KMS-11 (cell line): ENCODE results near the gene RPP21.

Source experiments
- H2AFZ ChIP-seq: fragments of 200-600 bp; sonication (generic); 2 replicates; pipeline ENCODE4 v1.6.1; 2016; ENCODE audit warnings: antibody characterized with exemption, mixed run types, low read depth
- H3K27ac ChIP-seq: fragments of 200-600 bp; sonication (generic); 2 replicates; pipeline ENCODE4 v1.6.1; 2016; ENCODE audit warnings: mild to moderate bottlenecking, mixed run types
- H3K27me3 ChIP-seq: fragments of 200-600 bp; sonication (generic); 2 replicates; pipeline ENCODE4 v1.6.1; 2017; ENCODE audit warnings: mild to moderate bottlenecking, low read depth, mixed run types, moderate library complexity; ENCODE audit not compliant: insufficient read depth
- H3K36me3 ChIP-seq: fragments of 200-600 bp; sonication (generic); 2 replicates; pipeline ENCODE4 v1.6.1; 2017; ENCODE audit warnings: mild to moderate bottlenecking, mixed run types; ENCODE audit not compliant: insufficient read depth
- H3K4me1 ChIP-seq: fragments of 200-600 bp; sonication (generic); 2 replicates; pipeline ENCODE4 v1.6.1; 2016; ENCODE audit warnings: mild to moderate bottlenecking, low read depth, mixed run types; ENCODE audit not compliant: poor library complexity, severe bottlenecking
- H3K4me2 ChIP-seq: fragments of 200-600 bp; sonication (generic); 2 replicates; pipeline ENCODE4 v1.7.0; 2016; ENCODE audit warnings: mild to moderate bottlenecking, mixed run types
- H3K4me3 ChIP-seq: fragments of 200-600 bp; sonication (generic); IDR thresholded peaks from 2 replicates; pipeline ENCODE4 v1.6.1; 2017; ENCODE audit warnings: low read depth, low read length, mixed read lengths; ENCODE audit not compliant: insufficient read depth
- H3K79me2 ChIP-seq: fragments of 200-600 bp; sonication (generic); 2 replicates; pipeline ENCODE4 v1.6.1; 2016; ENCODE audit warnings: low read depth, mixed run types; ENCODE audit not compliant: insufficient read depth
- H3K9ac ChIP-seq: fragments of 200-600 bp; sonication (generic); 2 replicates; pipeline ENCODE4 v1.6.1; 2016; ENCODE audit warnings: mild to moderate bottlenecking, mixed run types
- H4K20me1 ChIP-seq: fragments of 200-600 bp; sonication (generic); 2 replicates; pipeline ENCODE4 v1.6.1; 2016; ENCODE audit warnings: mild to moderate bottlenecking, mixed run types; ENCODE audit not compliant: insufficient read depth
- TF ChIP-seq, protein P1 (sequence below): fragments of 200-600 bp; sonication (generic); conservative IDR thresholded peaks from 2 replicates; pipeline ENCODE4 v1.6.1; 2017; ENCODE audit warnings: low read depth, mild to moderate bottlenecking, antibody characterized with exemption, low read length, moderate library complexity, mixed read lengths

The RPP21 gene

DNA sequence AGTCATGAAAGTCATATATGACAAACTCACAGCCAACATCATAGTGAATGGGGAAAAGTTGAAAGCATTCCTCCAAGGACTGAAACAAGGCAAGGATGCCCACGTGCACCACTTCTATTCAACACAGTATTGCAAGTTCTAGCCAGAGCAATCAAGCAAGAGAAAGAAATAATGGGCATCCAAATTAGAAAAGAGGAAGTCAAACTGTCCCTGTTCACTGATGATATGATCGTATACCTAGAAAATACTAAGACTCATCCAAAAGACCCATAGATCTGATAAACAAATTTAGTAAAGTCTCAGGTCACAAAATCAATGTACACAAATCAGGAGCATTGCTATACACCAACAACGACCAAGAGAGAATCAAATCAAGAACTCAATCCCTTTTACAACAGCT lies 41.2 kb downstream of the RPP21 start:
- Histone ChIP-seq H3K27ac (no peak overlapping the region), H3K36me3 (no peaks in the 10 kb centered on the region), H3K4me1 (no peaks in the 10 kb centered on the region), H2AFZ (no peak overlapping the region), H3K9ac (no peak overlapping the region), H3K27me3 (no peaks in the 10 kb centered on the region), H3K79me2 (no peaks in the 10 kb centered on the region), H3K4me2 (no peak overlapping the region), H4K20me1 (no peaks in the 10 kb centered on the region), H3K4me3 (no peak overlapping the region)
- TF ChIP-seq, protein P1, sequence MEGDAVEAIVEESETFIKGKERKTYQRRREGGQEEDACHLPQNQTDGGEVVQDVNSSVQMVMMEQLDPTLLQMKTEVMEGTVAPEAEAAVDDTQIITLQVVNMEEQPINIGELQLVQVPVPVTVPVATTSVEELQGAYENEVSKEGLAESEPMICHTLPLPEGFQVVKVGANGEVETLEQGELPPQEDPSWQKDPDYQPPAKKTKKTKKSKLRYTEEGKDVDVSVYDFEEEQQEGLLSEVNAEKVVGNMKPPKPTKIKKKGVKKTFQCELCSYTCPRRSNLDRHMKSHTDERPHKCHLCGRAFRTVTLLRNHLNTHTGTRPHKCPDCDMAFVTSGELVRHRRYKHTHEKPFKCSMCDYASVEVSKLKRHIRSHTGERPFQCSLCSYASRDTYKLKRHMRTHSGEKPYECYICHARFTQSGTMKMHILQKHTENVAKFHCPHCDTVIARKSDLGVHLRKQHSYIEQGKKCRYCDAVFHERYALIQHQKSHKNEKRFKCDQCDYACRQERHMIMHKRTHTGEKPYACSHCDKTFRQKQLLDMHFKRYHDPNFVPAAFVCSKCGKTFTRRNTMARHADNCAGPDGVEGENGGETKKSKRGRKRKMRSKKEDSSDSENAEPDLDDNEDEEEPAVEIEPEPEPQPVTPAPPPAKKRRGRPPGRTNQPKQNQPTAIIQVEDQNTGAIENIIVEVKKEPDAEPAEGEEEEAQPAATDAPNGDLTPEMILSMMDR: no peak

DNA sequence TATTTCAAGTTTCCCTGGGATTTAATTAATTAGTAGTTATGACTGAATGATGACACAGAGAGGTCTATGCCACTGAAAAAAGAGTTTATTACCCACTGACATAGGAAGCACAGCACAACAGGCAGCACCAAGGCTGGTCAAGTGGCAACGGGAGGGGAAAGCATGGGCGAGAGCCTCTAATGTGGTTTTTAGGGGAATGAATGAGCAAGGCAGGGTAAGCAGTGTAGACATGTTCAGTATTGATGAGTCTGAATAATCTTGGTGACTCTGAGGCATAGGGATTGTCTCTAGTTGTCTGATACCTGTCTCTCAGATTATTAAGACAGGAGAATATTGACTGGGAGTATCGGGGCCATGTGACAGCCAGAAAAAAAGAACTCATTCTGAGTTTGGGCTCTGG lies 46.3 kb downstream of the RPP21 start:
- Histone ChIP-seq H3K4me1 (no peaks in the 10 kb centered on the region), H3K27ac (no peak overlapping the region), H3K79me2 (no peaks in the 10 kb centered on the region), H3K36me3 (no peaks in the 10 kb centered on the region), H4K20me1 (no peaks in the 10 kb centered on the region), H3K9ac (no peak overlapping the region), H3K4me2 (no peak overlapping the region), H2AFZ (no peak overlapping the region), H3K27me3 (no peaks in the 10 kb centered on the region), H3K4me3 (no peak overlapping the region)
- TF ChIP-seq, protein P1: no peak

DNA sequence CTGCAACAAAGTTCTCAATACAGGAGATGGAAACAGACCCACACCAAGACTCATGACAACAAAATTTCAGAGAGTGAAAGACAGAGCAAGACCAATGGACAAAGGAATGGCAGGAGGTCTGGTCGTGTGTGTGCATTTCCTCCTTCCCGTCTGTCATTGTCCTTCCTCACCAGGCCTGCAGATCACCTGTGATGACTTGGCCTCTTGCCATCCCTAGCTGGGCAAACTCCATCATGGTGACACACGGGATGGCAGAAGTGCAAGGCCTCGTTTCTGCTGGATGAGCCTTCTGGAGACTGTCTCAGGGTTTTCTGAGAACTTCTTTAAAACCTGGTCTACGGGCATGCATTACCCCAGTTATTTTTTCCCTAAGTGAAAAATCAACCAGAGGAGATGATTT lies 49.2 kb downstream of the RPP21 start:
- Histone ChIP-seq H3K27me3 (no peaks in the 10 kb centered on the region), H3K4me2 (no peak overlapping the region), H3K27ac (no peak overlapping the region), H3K4me3 (no peak overlapping the region), H3K36me3 (no peaks in the 10 kb centered on the region), H3K9ac (no peak overlapping the region), H3K4me1 (no peaks in the 10 kb centered on the region), H4K20me1 (no peaks in the 10 kb centered on the region), H3K79me2 (no peaks in the 10 kb centered on the region), H2AFZ (no peak overlapping the region)
- TF ChIP-seq, protein P1: no peak
